Myometrial cell (primary cell): Measurements from ENCODE around the gene SENP7. TPM values are rescaled to one million over a fixed set of nuclear protein-coding genes. Genes with fewer than 3 reads are reported as not detected.

Experiments used
- total RNA-seq: library from RNA; depleted of rRNA; stranded (reverse); fragments of >200 nt; gene quantifications from 2 replicates; pipeline ENCODE4 v1.2.3, GENCODE V29; 2015

The SENP7 gene
- total RNA-seq, result 4.9 and 7.1 TPM in 2 replicates

GRCh38 chr3:101512646-101513418 is at the start of gene SENP7:
Gene SENP7, minus strand, starts transcription at chr3:101513212. Its CDS starts 82 bp downstream, at chr3:101513130.

GRCh38 chr3:101561630-101562328 is 48.8 kb upstream of the SENP7 start, which contains the start of gene TRMT10C:
Gene TRMT10C, plus strand, starts transcription at chr3:101561868. Its CDS starts 2,914 bp downstream, at chr3:101564782.

DNA sequence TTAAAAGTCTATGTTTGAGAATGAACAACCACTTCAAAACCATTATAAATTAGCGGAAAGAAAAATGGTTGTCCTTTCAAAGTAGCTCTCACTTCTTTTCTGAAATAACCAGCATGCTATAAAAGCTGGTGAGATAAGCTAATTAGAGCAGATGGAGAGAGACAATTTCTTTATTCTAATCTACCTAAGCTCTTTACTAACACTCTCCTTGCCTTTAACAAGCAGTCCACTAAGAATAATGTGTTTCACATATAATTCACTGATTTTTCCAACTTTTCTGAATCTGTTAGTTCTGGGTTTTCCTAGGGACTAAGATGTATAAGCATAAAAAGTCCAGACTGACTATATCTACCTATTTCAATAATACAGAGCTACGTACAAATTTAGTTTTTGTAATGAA is 192.5 kb downstream of the SENP7 start, which contains the start of gene IMPG2:
TSS of gene IMPG2 (minus strand) at position 101 of the 400 bp plus-strand sequence. CDS start 203 bp downstream, outside the sequence.

Other genes with a start within 250 kb of the SENP7 start
- under 0.01 and 0.18 TPM in 2 replicates for gene IMPG2, start 192.6 kb downstream of the SENP7 start, total RNA-seq
- 18.6 and 20.5 TPM in 2 replicates for gene TRMT10C, start 48.7 kb upstream of the SENP7 start, total RNA-seq
- 56.2 and 80.8 TPM in 2 replicates for gene PCNP, start 61.0 kb upstream of the SENP7 start, total RNA-seq
- 7.8 and 14.0 TPM in 2 replicates for gene ZBTB11, start 163.9 kb upstream of the SENP7 start, total RNA-seq
- 1,996 and 2,038 TPM in 2 replicates for gene RPL24, start 173.5 kb upstream of the SENP7 start, total RNA-seq
- 4.9 and 9.6 TPM in 2 replicates for gene CEP97, start 211.4 kb upstream of the SENP7 start, total RNA-seq